SK-N-SH treated with all-trans-retinoic acid at 6 μM for 48 hours (cell line): ENCODE measurements around the gene ELOVL7.

Experiments used
- ARNTL ChIP-seq: fragments of 450-650 bp; formaldehyde crosslinking; IDR thresholded peaks from 2 replicates; pipeline ENCODE4 v1.5.0; 2020; ENCODE audit warnings: low read depth, mild to moderate bottlenecking, moderate library complexity, borderline replicate concordance
- ISL1 ChIP-seq: fragments of 250-450 bp; sonication (Bioruptor Pico); IDR thresholded peaks from 2 replicates; pipeline ENCODE4 v2.1.2; 2022; ENCODE audit warnings: mild to moderate bottlenecking, moderate library complexity
- OSR1 ChIP-seq: fragments of 250-450 bp; sonication (Bioruptor Pico); IDR thresholded peaks from 2 replicates; pipeline ENCODE4 v1.8.0; 2022; ENCODE audit warnings: moderate library complexity, mild to moderate bottlenecking, inconsistent platforms
- RARB ChIP-seq: fragments of 250-450 bp; sonication (Bioruptor Pico); IDR thresholded peaks from 2 replicates; pipeline ENCODE4 v1.8.0; 2021; ENCODE audit warnings: mild to moderate bottlenecking, moderate library complexity
- TCF4 ChIP-seq: fragments of 250-450 bp; sonication (Bioruptor Pico); IDR thresholded peaks from 2 replicates; pipeline ENCODE4 v1.8.0; 2021; ENCODE audit warnings: mild to moderate bottlenecking, moderate library complexity, borderline replicate concordance
- TOX ChIP-seq: fragments of 250-450 bp; sonication (Bioruptor Pico); IDR thresholded peaks from 2 replicates; pipeline ENCODE4 v1.8.0; 2021; ENCODE audit warnings: mild to moderate bottlenecking, moderate library complexity, borderline replicate concordance
- ZC3H10 ChIP-seq: fragments of 250-450 bp; sonication (Bioruptor Pico); IDR thresholded peaks from 2 replicates; pipeline ENCODE4 v1.5.1; 2021; ENCODE audit warnings: mild to moderate bottlenecking, moderate library complexity
- ZFP3 ChIP-seq: fragments of 250-450 bp; sonication (Bioruptor Pico); IDR thresholded peaks from 2 replicates; pipeline ENCODE4 v1.5.0; 2020; ENCODE audit warnings: mild to moderate bottlenecking, moderate library complexity
- ZFP30 ChIP-seq: fragments of 450-650 bp; formaldehyde crosslinking; IDR thresholded peaks from 2 replicates; pipeline ENCODE4 v1.5.0; 2022; ENCODE audit warnings: mild to moderate bottlenecking, moderate library complexity
- ZNF565 ChIP-seq: fragments of 450-650 bp; formaldehyde crosslinking; conservative IDR thresholded peaks from 2 replicates; pipeline ENCODE4 v1.5.0; 2020; ENCODE audit warnings: low read depth, mild to moderate bottlenecking, moderate library complexity
- TF ChIP-seq, protein P1 (sequence below): fragments of 250-450 bp; sonication (Bioruptor Pico); IDR thresholded peaks from 2 replicates; pipeline ENCODE4 v1.8.0; 2020; ENCODE audit warnings: mild to moderate bottlenecking, moderate library complexity, borderline replicate concordance
- TF ChIP-seq, protein P2 (sequence below): fragments of 250-450 bp; sonication (Bioruptor Pico); IDR thresholded peaks from 2 replicates; pipeline ENCODE4 v1.8.0; 2021; ENCODE audit warnings: low read depth, mild to moderate bottlenecking, moderate library complexity, borderline replicate concordance
- TF ChIP-seq, protein P3 (sequence below): fragments of 250-450 bp; sonication (Bioruptor Pico); IDR thresholded peaks from 2 replicates; pipeline ENCODE4 v1.5.1; 2021; ENCODE audit warnings: mild to moderate bottlenecking, moderate library complexity

DNA sequence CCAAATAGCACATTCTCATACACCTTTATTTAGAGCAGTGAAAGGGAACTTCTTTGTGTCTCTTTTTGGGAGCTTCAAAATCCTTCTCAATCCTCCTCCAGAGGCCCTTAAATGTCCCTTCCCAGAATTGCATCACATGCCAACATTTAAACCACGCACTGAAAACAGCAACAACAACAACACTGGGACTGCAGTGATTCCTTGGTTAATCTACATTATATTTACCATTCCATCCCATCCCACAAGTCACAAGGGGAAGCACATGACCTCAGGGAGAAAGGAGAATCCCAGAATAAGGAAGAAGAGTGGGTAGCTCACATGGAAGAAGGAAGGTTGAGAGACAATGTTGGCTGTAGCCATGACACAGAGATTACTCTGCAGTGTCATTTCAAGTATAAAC is 41.1 kb downstream of the ELOVL7 start:
- no peak for TF ChIP-seq ZNF565 (CRISPR knock-in tag)
- no peak for TF ChIP-seq TOX (CRISPR knock-in tag)
- TF ChIP-seq, protein P1, sequence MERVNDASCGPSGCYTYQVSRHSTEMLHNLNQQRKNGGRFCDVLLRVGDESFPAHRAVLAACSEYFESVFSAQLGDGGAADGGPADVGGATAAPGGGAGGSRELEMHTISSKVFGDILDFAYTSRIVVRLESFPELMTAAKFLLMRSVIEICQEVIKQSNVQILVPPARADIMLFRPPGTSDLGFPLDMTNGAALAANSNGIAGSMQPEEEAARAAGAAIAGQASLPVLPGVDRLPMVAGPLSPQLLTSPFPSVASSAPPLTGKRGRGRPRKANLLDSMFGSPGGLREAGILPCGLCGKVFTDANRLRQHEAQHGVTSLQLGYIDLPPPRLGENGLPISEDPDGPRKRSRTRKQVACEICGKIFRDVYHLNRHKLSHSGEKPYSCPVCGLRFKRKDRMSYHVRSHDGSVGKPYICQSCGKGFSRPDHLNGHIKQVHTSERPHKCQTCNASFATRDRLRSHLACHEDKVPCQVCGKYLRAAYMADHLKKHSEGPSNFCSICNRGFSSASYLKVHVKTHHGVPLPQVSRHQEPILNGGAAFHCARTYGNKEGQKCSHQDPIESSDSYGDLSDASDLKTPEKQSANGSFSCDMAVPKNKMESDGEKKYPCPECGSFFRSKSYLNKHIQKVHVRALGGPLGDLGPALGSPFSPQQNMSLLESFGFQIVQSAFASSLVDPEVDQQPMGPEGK (CRISPR knock-in tag), result no peak
- no peak for TF ChIP-seq ZFP3 (CRISPR knock-in tag)
- TF ChIP-seq, protein P2, sequence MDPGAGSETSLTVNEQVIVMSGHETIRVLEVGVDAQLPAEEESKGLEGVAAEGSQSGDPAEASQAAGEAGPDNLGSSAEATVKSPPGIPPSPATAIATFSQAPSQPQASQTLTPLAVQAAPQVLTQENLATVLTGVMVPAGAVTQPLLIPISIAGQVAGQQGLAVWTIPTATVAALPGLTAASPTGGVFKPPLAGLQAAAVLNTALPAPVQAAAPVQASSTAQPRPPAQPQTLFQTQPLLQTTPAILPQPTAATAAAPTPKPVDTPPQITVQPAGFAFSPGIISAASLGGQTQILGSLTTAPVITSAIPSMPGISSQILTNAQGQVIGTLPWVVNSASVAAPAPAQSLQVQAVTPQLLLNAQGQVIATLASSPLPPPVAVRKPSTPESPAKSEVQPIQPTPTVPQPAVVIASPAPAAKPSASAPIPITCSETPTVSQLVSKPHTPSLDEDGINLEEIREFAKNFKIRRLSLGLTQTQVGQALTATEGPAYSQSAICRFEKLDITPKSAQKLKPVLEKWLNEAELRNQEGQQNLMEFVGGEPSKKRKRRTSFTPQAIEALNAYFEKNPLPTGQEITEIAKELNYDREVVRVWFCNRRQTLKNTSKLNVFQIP (CRISPR knock-in tag), result no peak
- no peak for TF ChIP-seq OSR1
- no peak for TF ChIP-seq ZC3H10 (CRISPR knock-in tag)
- TF ChIP-seq, protein P3, sequence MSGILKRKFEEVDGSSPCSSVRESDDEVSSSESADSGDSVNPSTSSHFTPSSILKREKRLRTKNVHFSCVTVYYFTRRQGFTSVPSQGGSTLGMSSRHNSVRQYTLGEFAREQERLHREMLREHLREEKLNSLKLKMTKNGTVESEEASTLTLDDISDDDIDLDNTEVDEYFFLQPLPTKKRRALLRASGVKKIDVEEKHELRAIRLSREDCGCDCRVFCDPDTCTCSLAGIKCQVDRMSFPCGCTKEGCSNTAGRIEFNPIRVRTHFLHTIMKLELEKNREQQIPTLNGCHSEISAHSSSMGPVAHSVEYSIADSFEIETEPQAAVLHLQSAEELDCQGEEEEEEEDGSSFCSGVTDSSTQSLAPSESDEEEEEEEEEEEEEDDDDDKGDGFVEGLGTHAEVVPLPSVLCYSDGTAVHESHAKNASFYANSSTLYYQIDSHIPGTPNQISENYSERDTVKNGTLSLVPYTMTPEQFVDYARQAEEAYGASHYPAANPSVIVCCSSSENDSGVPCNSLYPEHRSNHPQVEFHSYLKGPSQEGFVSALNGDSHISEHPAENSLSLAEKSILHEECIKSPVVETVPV (CRISPR knock-in tag), result no peak
- TF ChIP-seq RARB (CRISPR knock-in tag), result no peak
- no peak for TF ChIP-seq ZFP30
- TF ChIP-seq ARNTL (CRISPR knock-in tag), result no peak
- no peak for TF ChIP-seq ISL1 (CRISPR knock-in tag)
- no peak for TF ChIP-seq TCF4
